H1 (cell line): ENCODE measurements around the gene HSPA5. TPM values are rescaled to one million over a fixed set of nuclear protein-coding genes. Genes with fewer than 3 reads are reported as not detected.

Source experiments
- CTCF ChIA-PET: fragments of 300-600 bp; sonication (Branson Sonifier 250); formaldehyde crosslinking; loops from one replicate; lab custom pipeline; 2021; ENCODE audit not compliant: partially characterized antibody; lab: Charles Lee
- POLR2A ChIA-PET: fragments of 300-600 bp; sonication (Branson Sonifier 250); formaldehyde crosslinking; loops from one replicate; lab custom pipeline; 2021; ENCODE audit warnings: inconsistent platforms; ENCODE audit not compliant: partially characterized antibody; lab: Charles Lee
- DNase-seq, 2 experiments: peaks; one replicate each; pipeline versions ENCODE4 v3.0.0 to v3.0.0-alpha.2; 2010 to 2022; ENCODE audit warnings: low spot score in 2 of 2, low read depth in 1 of 2, mixed read lengths in 1 of 2
- FAIRE-seq: peaks from 2 replicates; lab custom pipeline; 2011; peaks lifted over from hg19 to GRCh38; lab: Jason Lieb, UNC
- H2AFZ ChIP-seq: 2 replicates; pipeline ENCODE4 v1.8.1; 2012; ENCODE audit warnings: low read length, inconsistent platforms
- H2AK5ac ChIP-seq: 2 replicates; pipeline ENCODE4 v1.6.1; 2013; ENCODE audit warnings: low read depth, low read length
- H2BK120ac ChIP-seq: replicated peaks from 2 replicates; pipeline ENCODE3; 2013; ENCODE audit warnings: low read depth, low read length, inconsistent platforms
- H2BK12ac ChIP-seq: 2 replicates; pipeline ENCODE4 v1.6.1; 2013; ENCODE audit warnings: low read depth, low read length
- H2BK15ac ChIP-seq: 2 replicates; pipeline ENCODE4 v1.6.1; 2013; ENCODE audit warnings: low read length
- H2BK20ac ChIP-seq: 2 replicates; pipeline ENCODE4 v1.6.1; 2013; ENCODE audit warnings: low read length
- H2BK5ac ChIP-seq: 2 replicates; pipeline ENCODE4 v1.6.1; 2013; ENCODE audit warnings: low read depth, low read length
- H3K14ac ChIP-seq: 2 replicates; pipeline ENCODE4 v1.6.1; 2013; ENCODE audit warnings: inconsistent platforms; ENCODE audit not compliant: insufficient read length
- H3K18ac ChIP-seq: 2 replicates; pipeline ENCODE4 v1.6.1; 2013; ENCODE audit warnings: low read length; ENCODE audit errors: extremely low read depth
- H3K23ac ChIP-seq: 2 replicates; pipeline ENCODE4 v1.6.1; 2013; ENCODE audit warnings: inconsistent platforms; ENCODE audit not compliant: insufficient read length
- H3K23me2 ChIP-seq: 2 replicates; pipeline ENCODE4 v1.6.1; 2013; ENCODE audit warnings: low read depth, low read length
- H3K27ac ChIP-seq: 2 replicates; pipeline ENCODE4 v1.6.1; 2011; ENCODE audit warnings: low read depth, low read length, inconsistent platforms
- H3K27me3 ChIP-seq, 4 experiments: replicated peaks in 1 of 4; 1 replicate in 1 of 4; 2 replicates in 3 of 4; pipeline versions ENCODE4 v1.6.1 to v1.8.1; 2011 to 2013; ENCODE audit warnings: low read length in 3 of 4, mild to moderate bottlenecking in 3 of 4, inconsistent platforms in 2 of 4, mixed read lengths in 2 of 4, moderate library complexity in 1 of 4; ENCODE audit not compliant: control insufficient read depth in 3 of 4, insufficient read depth in 3 of 4; ENCODE audit errors: extremely low read depth in 1 of 4
- H3K36me3 ChIP-seq, 4 experiments: 2 replicates each; pipeline versions ENCODE4 v1.6.1 to v1.8.1; 2011 to 2013; ENCODE audit warnings: mild to moderate bottlenecking in 4 of 4, low read length in 3 of 4, moderate library complexity in 2 of 4, control low read depth in 1 of 4, inconsistent platforms in 1 of 4; ENCODE audit not compliant: insufficient read depth in 4 of 4, control insufficient read depth in 2 of 4
- H3K4ac ChIP-seq: replicated peaks from 2 replicates; pipeline ENCODE3; 2013; ENCODE audit warnings: low read length, low read depth, mixed read lengths, inconsistent platforms; ENCODE audit not compliant: insufficient read length
- H3K4me1 ChIP-seq, 4 experiments: replicated peaks in 1 of 4; 1 replicate in 1 of 4; 2 replicates in 3 of 4; pipeline versions ENCODE4 v1.6.1 to v1.8.1; 2011 to 2013; ENCODE audit warnings: low read length in 3 of 4, inconsistent platforms in 2 of 4, mixed read lengths in 1 of 4; ENCODE audit not compliant: insufficient read depth in 4 of 4, control insufficient read depth in 3 of 4
- H3K4me2 ChIP-seq, 2 experiments: 2 replicates each; pipeline versions ENCODE4 v1.6.1 to v1.8.1; 2011 to 2013; ENCODE audit warnings: low read depth in 2 of 2, low read length in 2 of 2, control low read depth in 1 of 2, inconsistent platforms in 1 of 2, mild to moderate bottlenecking in 1 of 2; ENCODE audit not compliant: insufficient read depth in 1 of 2
- H3K4me3 ChIP-seq, 4 experiments: fragments of 200-600, 300-600 bp in 1 of 4; sonication (generic), shearing (Covaris generic), sonication (Bioruptor Twin) in 1 of 4; 2 replicates each; pipeline versions ENCODE4 v1.5.1 to v1.8.1; 2011 to 2016; ENCODE audit warnings: low read length in 4 of 4, low read depth in 3 of 4, control low read depth in 2 of 4, inconsistent platforms in 2 of 4, mild to moderate bottlenecking in 2 of 4, mixed read lengths in 1 of 4, moderate library complexity in 1 of 4; ENCODE audit not compliant: insufficient read depth in 2 of 4; ENCODE audit errors: extremely low read depth in 1 of 4
- H3K56ac ChIP-seq: replicated peaks from 2 replicates; pipeline ENCODE3; 2013; ENCODE audit warnings: low read depth, mild to moderate bottlenecking, mixed read lengths, low read length, inconsistent platforms; ENCODE audit not compliant: insufficient read length
- H3K79me1 ChIP-seq: 2 replicates; pipeline ENCODE4 v1.6.1; 2013; ENCODE audit warnings: low read depth, low read length, control low read depth
- H3K79me2 ChIP-seq, 2 experiments: 2 replicates each; pipeline versions ENCODE4 v1.6.1 to v1.8.1; 2012 to 2013; ENCODE audit warnings: low read length in 2 of 2, mild to moderate bottlenecking in 2 of 2, inconsistent platforms in 1 of 2; ENCODE audit not compliant: insufficient read depth in 2 of 2, control insufficient read depth in 1 of 2
- H3K9ac ChIP-seq, 4 experiments: replicated peaks in 1 of 4; 1 replicate in 1 of 4; 2 replicates in 3 of 4; pipeline versions ENCODE4 v1.6.1 to v1.8.1; 2011 to 2013; ENCODE audit warnings: low read depth in 3 of 4, low read length in 3 of 4, control low read depth in 2 of 4, mild to moderate bottlenecking in 2 of 4, moderate library complexity in 2 of 4, inconsistent platforms in 1 of 4; ENCODE audit errors: extremely low read depth in 1 of 4
- H3K9me3 ChIP-seq, 2 experiments: 2 replicates each; pipeline versions ENCODE4 v1.6.1 to v1.8.1; 2012 to 2013; ENCODE audit warnings: mild to moderate bottlenecking in 2 of 2, moderate library complexity in 2 of 2, control low read depth in 1 of 2, inconsistent platforms in 1 of 2, low read depth in 1 of 2, low read length in 1 of 2, mixed read lengths in 1 of 2; ENCODE audit not compliant: insufficient read depth in 2 of 2
- H4K20me1 ChIP-seq, 2 experiments: replicated peaks in 1 of 2; 2 replicates each; pipeline versions ENCODE3 to v1.8.1; 2011 to 2013; ENCODE audit warnings: inconsistent platforms in 2 of 2, low read length in 2 of 2, mild to moderate bottlenecking in 1 of 2; ENCODE audit not compliant: insufficient read depth in 2 of 2, control insufficient read depth in 1 of 2
- H4K5ac ChIP-seq: 2 replicates; pipeline ENCODE4 v1.6.1; 2013; ENCODE audit warnings: low read length, low read depth, mixed read lengths, inconsistent platforms; ENCODE audit not compliant: insufficient read length
- H4K8ac ChIP-seq: 2 replicates; pipeline ENCODE4 v1.8.0; 2013; ENCODE audit warnings: mild to moderate bottlenecking, moderate library complexity, low read length, inconsistent platforms; ENCODE audit not compliant: insufficient read depth; ENCODE audit errors: extremely low read depth
- H4K91ac ChIP-seq: replicated peaks from 2 replicates; pipeline ENCODE3; 2013; ENCODE audit warnings: low read length, mixed read lengths, inconsistent platforms; ENCODE audit not compliant: insufficient read length
- TAF7 ChIP-seq: optimal IDR thresholded peaks from 2 replicates; pipeline ENCODE3; 2011; ENCODE audit warnings: low read depth, mild to moderate bottlenecking, inconsistent platforms, low read length, moderate library complexity, borderline replicate concordance
- WGBS, 2 experiments: shearing (Covaris generic) in 1 of 2; methylation state at CpG; one replicate each; pipeline versions ENCODE4 v1.1.6 to v1.1.7; 2013 to 2015; ENCODE audit warnings: low lambda C conversion rate in 2 of 2, mixed read lengths in 2 of 2, inconsistent platforms in 1 of 2, low coverage in 1 of 2, missing lambda C conversion rate in 1 of 2; ENCODE audit not compliant: insufficient replicate concordance in 2 of 2, insufficient coverage in 1 of 2, insufficient read length in 1 of 2; ENCODE audit errors: extremely low coverage in 1 of 2, missing lambda C conversion rate in 1 of 2; 5-methylcytosine and 5-hydroxymethylcytosine counted together
- polyA plus RNA-seq, 7 experiments: library from polyadenylated mRNA; depleted of rRNA in 3 of 7; stranded (reverse) in 5 of 7; unstranded in 2 of 7; fragments of >200 nt in 5 of 7; fragments of 200-250 nt in 2 of 7; gene quantifications; 1 replicate in 5 of 7; 2 replicates in 1 of 7; 4 replicates in 1 of 7; pipeline versions ENCODE4 v1.2.1 to v1.2.3, GENCODE V29; 2011 to 2013; ENCODE audit warnings: missing spikeins in 2 of 7, mixed read lengths in 2 of 7
- total RNA-seq: library from RNA; stranded (reverse); fragmentation: NEBNext Ultra II Directional; extraction: Animal tissue kit (Norgen Biotek cat#: 25700); gene quantifications from 2 replicates; pipeline ENCODE4 v1.2.1, GENCODE V29; 2021

HSPA5 gene
- total and polyA plus RNA-seq, 2 of the 8 experiments (the other 6 are each of a cell fraction or from before 2014, with no cell fraction given), result 91.3 to 352 TPM

DNA sequence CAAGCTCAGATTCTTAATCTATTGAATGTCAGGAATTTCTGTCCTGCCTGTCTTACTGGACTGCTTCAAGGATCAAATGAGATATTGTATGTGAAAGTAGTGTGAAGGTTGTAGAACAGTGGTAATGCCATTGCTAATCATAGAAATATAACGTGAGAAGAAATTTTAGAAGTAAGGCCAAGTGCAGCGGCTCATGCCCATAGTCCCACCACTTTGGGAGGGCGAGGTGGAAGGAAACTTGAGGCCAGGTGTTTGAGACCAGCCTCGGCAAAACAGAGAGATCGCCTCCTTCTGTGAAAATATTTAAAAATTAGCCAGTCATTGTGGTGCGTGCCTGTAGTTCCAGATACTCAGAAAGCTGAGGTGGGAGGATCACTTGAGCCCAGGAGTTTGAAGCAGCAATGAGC lies 5.1 kb upstream of the HSPA5 start:
- Histone ChIP-seq H3K27ac (no peak overlapping the region), H3K4me3 (no peak overlapping the region), H3K23ac (no peak overlapping the region), H3K79me1 (no peaks in the 10 kb centered on the region), H4K20me1 (no peaks in the 10 kb centered on the region), H3K36me3 (no peaks in the 10 kb centered on the region), H4K91ac (no peak overlapping the region), H2BK12ac (no peak overlapping the region), H2BK20ac (no peak overlapping the region), H2BK120ac (no peak overlapping the region), H3K14ac (no peak overlapping the region), H3K23me2 (peaks cover 3% of the 10 kb centered on the region; the same call in 1 of the 2 replicates), H2AK5ac (no peak overlapping the region), H3K56ac (no peak overlapping the region), H3K18ac (no peak overlapping the region), H3K4me2 (no peak overlapping the region), H3K9ac (no peak overlapping the region), H2AFZ (no peak overlapping the region), H2BK15ac (no peak overlapping the region), H4K5ac (no peak overlapping the region), H2BK5ac (no peak overlapping the region), H4K8ac (no peak overlapping the region), H3K9me3 (no peaks in the 10 kb centered on the region), H3K79me2 (no peaks in the 10 kb centered on the region), H3K4me1 (no peaks in the 10 kb centered on the region), H3K4ac (no peak overlapping the region), H3K27me3 (no peaks in the 10 kb centered on the region)
- WGBS, 2 experiments, result 91 to 100% methylated on average over 1 to 6 of the region's 6 CpGs
- CTCF ChIA-PET, result interaction anchor here (4.3 kb wide), 1 partner anchor 10 kb away, joined by 14 read pairs; no protein-coding TSS in a partner anchor
- FAIRE-seq, result no peak
- no peak for DNase-seq
- POLR2A ChIA-PET, result interaction anchor here (0.7 kb wide), 1 partner anchor 578 kb away, joined by 3 read pairs; no protein-coding TSS in a partner anchor
- no peak for TF ChIP-seq TAF7
